GM10266 (cell line): Measurements from ENCODE around the gene CANT1.

Source experiments
- DNase-seq: peaks from one replicate; pipeline ENCODE4 v3.0.0; 2012; ENCODE audit errors: extremely low spot score
- CTCF ChIP-seq: IDR thresholded peaks from 2 replicates; pipeline ENCODE4 v1.5.1; 2012; ENCODE audit warnings: mild to moderate bottlenecking, low read depth; ENCODE audit not compliant: control insufficient read depth, insufficient read depth; ENCODE audit errors: missing control alignments

The CANT1 gene

GRCh38 chr17:79000396-79001189, 9.0 kb downstream of the CANT1 start:
- no peak for DNase-seq
- no peak for TF ChIP-seq CTCF

- DNase-seq: no peak
- no peak for TF ChIP-seq CTCF
Observed at GRCh38 chr17:78999947-79000395, 9.6 kb downstream of the CANT1 start.

- TF ChIP-seq CTCF: no peak
- no peak for DNase-seq
Observed at GRCh38 chr17:78999056-78999768, 10.4 kb downstream of the CANT1 start.

- TF ChIP-seq CTCF: no peak
- DNase-seq: no peak
Observed at GRCh38 chr17:78998311-78999055, 11.1 kb downstream of the CANT1 start.

- no peak for DNase-seq
- no peak for TF ChIP-seq CTCF
Observed at GRCh38 chr17:78997881-78998280, 11.7 kb downstream of the CANT1 start.

- no peak for DNase-seq
- no peak for TF ChIP-seq CTCF
Observed at GRCh38 chr17:78997231-78997741, 12.3 kb downstream of the CANT1 start.
